Measurements from ENCODE around the gene CLEC12A. TPM values are rescaled to one million over a fixed set of nuclear protein-coding genes. Genes with fewer than 3 reads are reported as not detected.
"Not testable (repeated sequence)": the region's sequence is repeated elsewhere in the genome, so short reads cannot be mapped to it uniquely, and the experiment has no call there.

The CLEC12A gene
- total RNA-seq, 1 donor from 2014 or later = not detected

DNA sequence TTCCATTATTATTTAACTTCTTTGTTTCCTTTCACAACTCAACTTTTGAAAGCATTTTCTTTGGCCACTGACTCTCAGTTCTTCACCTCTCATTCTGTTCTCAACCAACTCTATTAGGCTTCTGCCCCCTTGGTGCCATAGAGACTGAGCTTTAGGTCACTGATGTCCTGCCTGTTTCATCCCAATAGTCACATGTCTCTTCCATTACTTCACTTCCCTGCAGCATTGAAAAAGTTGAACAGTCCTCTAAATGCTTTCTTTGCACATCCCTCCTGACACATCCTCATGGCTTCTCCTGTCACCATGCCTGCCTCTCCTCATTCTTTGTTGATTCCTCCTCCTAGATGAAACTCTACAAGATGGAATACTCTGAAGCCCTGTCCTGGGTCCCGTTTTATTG lies 2.7 kb downstream of the CLEC12A start:
- DNase-seq = no peak

DNA sequence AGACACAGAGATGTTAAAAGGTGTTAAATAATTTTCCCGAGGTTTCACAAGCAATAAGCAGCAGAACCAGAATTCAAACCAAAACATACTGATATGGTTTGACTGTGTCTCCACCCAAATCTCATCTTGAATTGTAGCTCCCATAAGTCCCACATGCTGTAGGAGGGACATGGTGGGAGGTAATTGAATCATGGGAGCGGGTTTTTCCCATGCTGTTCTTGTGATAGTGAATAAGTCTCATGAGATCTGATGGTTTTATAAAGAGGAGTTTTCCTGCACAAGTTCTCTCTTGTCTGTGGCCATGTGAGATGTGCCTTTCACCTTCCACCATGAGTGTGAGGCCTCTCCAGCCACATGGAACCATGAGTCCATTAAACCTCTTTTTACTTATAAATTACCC lies 3.5 kb downstream of the CLEC12A start:
- DNase-seq = not testable (repeated sequence)

GRCh38 chr12:9975614-9976013 lies 4.4 kb downstream of the CLEC12A start:
- DNase-seq = no peak

GRCh38 chr12:9976626-9977025 lies 5.4 kb downstream of the CLEC12A start:
- not testable (repeated sequence) for DNase-seq

GRCh38 chr12:9977916-9978315 lies 6.7 kb downstream of the CLEC12A start:
- no peak for DNase-seq

GRCh38 chr12:9980126-9980525 lies 8.9 kb downstream of the CLEC12A start:
- DNase-seq = no peak

GRCh38 chr12:9991876-9992275 lies 20.7 kb downstream of the CLEC12A start:
- DNase-seq = no peak

GRCh38 chr12:9992296-9992695 lies 21.1 kb downstream of the CLEC12A start:
- DNase-seq = no peak

- no peak for DNase-seq
These were observed 27.8 kb downstream of the CLEC12A start, which contains the start of gene CLEC1B for GRCh38 chr12:9999016-9999415. Gene CLEC1B, minus strand, starts transcription at chr12:9999121. Its CDS starts 21 bp downstream, at chr12:9999100.

DNA sequence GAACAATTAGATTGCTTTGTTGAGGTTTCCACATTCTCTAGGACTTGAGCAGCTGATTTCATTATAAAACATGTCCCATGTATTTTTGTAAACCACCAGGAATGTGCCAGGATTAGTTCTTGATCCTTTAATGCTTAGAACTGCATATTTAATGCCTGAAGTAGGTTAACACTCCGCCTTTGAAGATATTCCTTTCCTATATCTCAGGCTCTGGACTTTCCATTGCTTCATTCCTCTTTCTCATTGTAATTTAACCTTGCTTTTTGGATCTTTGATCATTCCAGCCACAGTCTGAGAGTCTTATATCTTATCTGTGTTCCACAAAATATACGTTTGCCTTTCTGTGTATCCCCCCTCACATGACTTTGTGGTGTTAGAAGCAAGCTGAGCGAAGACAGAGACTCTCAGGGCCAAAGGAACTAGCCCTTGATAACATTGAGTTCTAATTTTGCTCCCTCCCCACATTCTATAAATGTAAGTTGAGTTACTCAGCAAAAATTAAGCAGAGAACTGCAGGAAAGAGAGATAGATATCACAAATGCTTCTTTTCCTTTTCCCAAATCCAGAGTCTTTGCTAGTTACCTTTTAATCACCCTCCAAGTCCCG lies 30.1 kb downstream of the CLEC12A start:
- peak; percentile 11 for DNase-seq

- DNase-seq = no peak
These were observed 41.6 kb downstream of the CLEC12A start for GRCh38 chr12:10012630-10013330.

GRCh38 chr12:10015450-10015849 lies 44.2 kb downstream of the CLEC12A start:
- no peak for DNase-seq

DNA sequence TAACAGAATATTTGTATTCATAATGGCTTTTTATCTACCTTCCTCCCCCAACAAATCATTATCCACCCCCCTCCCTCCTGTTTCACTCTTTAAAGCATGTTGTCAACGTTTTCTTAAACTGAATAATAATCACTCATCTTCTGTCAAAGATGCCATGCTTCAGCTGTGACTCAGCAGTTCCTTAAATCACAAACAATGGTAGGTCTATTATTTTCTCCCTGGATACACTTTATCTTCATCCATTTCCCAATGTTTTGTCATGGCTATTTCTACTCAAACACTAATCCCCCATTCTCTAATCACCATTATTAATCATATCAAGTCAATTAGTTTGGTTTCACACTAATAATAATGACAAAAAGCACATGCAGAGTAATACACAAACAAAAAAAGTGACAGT lies 45.7 kb downstream of the CLEC12A start:
- no peak for DNase-seq

DNA sequence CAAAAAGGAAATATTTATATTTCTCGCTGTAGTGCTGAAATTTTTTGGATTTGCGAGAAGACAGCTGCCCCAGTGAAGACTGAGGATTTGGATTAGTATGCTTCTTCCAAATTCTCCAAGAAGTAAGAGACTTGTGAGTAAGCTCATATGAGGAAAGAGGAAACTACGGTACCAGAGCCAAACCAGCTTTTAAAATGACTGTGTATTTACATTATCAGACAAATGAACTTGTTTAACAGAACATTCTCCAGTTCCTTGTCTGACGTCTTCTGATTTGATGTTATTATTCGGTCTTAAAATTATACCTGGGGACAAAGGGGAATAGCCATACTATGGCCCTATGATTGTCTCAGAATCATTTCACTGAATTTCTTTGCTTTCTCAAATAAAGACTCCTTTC lies 47.2 kb downstream of the CLEC12A start:
- peak; percentile 24 for DNase-seq

DNA sequence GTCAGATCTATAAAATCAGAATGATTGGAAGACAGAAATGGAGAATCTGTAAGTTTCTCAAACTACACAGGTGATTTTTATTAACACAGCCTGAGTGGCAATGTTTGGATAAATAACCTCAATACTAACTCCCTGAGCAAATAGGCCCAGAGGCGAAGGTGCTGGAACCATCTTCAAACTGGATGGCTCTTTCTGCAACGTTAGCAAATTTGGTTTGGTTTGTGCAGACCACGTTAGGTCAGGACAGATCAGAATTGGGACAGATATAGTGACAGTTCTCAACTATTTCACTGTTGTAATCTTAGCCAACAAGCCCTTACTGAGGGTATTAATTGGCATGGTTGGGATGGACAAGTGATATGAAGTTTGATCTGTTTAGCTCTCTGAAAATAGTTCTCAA lies 50.1 kb downstream of the CLEC12A start:
- no peak for DNase-seq

GRCh38 chr12:10025236-10025635 lies 54.0 kb downstream of the CLEC12A start:
- no peak for DNase-seq

DNA sequence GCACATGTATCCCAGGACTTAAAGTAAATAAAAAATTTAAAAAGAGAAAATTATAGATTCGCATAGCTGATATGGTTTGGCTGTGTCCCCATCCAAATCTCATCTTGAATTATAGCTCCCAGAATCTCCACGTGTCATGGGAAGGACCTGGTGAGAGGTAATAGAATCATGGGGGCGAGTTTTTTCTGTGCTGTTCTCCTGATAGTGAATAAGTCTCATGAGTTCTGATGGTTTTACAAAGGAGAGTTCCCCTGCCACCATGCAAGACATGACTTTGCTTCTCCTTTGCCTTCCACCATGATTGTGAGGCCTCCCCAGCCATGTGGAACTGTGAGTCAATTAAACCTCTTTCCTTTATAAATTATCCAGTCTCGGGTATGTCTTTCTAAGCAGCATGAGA lies 55.5 kb downstream of the CLEC12A start:
- not testable (repeated sequence) for DNase-seq

GRCh38 chr12:10027311-10027710 lies 56.1 kb downstream of the CLEC12A start:
- DNase-seq = no peak

- DNase-seq = no peak
These were observed 56.5 kb downstream of the CLEC12A start for GRCh38 chr12:10027721-10028120.

GRCh38 chr12:10030446-10030845 lies 59.2 kb downstream of the CLEC12A start, which contains the start of gene CLEC9A:
Gene CLEC9A, plus strand, starts transcription at chr12:10030682. Its CDS starts 22,006 bp downstream, at chr12:10052688.
- no peak for DNase-seq

- DNase-seq = no peak
These were observed 60.1 kb downstream of the CLEC12A start for GRCh38 chr12:10031321-10031720.

- DNase-seq = no peak
These were observed 60.6 kb downstream of the CLEC12A start for GRCh38 chr12:10031771-10032175.

- peak; percentile 32 for DNase-seq
These were observed 62.8 kb downstream of the CLEC12A start for GRCh38 chr12:10033783-10034545.
